GM23338 (cell line): ENCODE results near the gene TMA7. TPM values are rescaled to one million over a fixed set of nuclear protein-coding genes. Genes with fewer than 3 reads are reported as not detected.

Source experiments
- ATAC-seq: fragments of 200-7000 bp; cut with Tn5 transposase; 3 replicates; pipeline ENCODE4 v1.9.1; 2020
- DNase-seq: peaks from one replicate; pipeline ENCODE4 v3.0.0-alpha.2; 2015; ENCODE audit warnings: low spot score
- H2AFZ ChIP-seq: fragments of 200-600 bp; sonication (generic); 2 replicates; pipeline ENCODE4 v1.8.0; 2016; ENCODE audit warnings: antibody characterized with exemption, mild to moderate bottlenecking, moderate library complexity
- H3F3A ChIP-seq: fragments of 200-600 bp; sonication (generic); replicated peaks from 2 replicates; pipeline ENCODE4 v1.8.0; 2017; ENCODE audit warnings: antibody characterized with exemption, mixed run types, low read depth
- H3K27ac ChIP-seq: fragments of 200-600 bp; sonication (generic); 2 replicates; pipeline ENCODE4 v1.6.1; 2016; ENCODE audit warnings: low read depth
- H3K27me3 ChIP-seq: fragments of 200-600 bp; sonication (generic); 2 replicates; pipeline ENCODE4 v1.8.0; 2016; ENCODE audit warnings: mild to moderate bottlenecking, mixed run types, moderate library complexity; ENCODE audit not compliant: insufficient read depth
- H3K36me3 ChIP-seq: fragments of 200-600 bp; sonication (generic); 2 replicates; pipeline ENCODE4 v1.8.0; 2016; ENCODE audit warnings: mild to moderate bottlenecking; ENCODE audit not compliant: insufficient read depth
- H3K4me1 ChIP-seq: fragments of 200-600 bp; sonication (generic); 2 replicates; pipeline ENCODE4 v1.8.0; 2016; ENCODE audit warnings: mild to moderate bottlenecking, moderate library complexity; ENCODE audit not compliant: insufficient read depth
- H3K4me2 ChIP-seq: fragments of 200-600 bp; sonication (generic); 2 replicates; pipeline ENCODE4 v1.7.1; 2017; ENCODE audit warnings: mixed run types
- H3K4me3 ChIP-seq: fragments of 200-600 bp; sonication (generic); 2 replicates; pipeline ENCODE4 v1.6.1; 2016; ENCODE audit warnings: mixed run types
- H3K79me2 ChIP-seq: fragments of 200-600 bp; sonication (generic); replicated peaks from 2 replicates; pipeline ENCODE4 v1.8.0; 2017; ENCODE audit warnings: mild to moderate bottlenecking; ENCODE audit not compliant: insufficient read depth
- H3K9me2 ChIP-seq: fragments of 200-600 bp; sonication (generic); 2 replicates; pipeline ENCODE4 v1.8.0; 2017; ENCODE audit not compliant: insufficient read depth
- H4K20me1 ChIP-seq: fragments of 200-600 bp; sonication (generic); replicated peaks from 2 replicates; pipeline ENCODE4 v1.8.0; 2017; ENCODE audit warnings: mild to moderate bottlenecking; ENCODE audit not compliant: insufficient read depth
- H3K27ac Mint-ChIP-seq: 2 replicates; pipeline ENCODE4 v1.8.0; 2020; ENCODE audit warnings: inconsistent platforms, mild to moderate bottlenecking, moderate library complexity, mixed read lengths
- H3K27me3 Mint-ChIP-seq: 3 replicates; pipeline ENCODE4 v1.8.0; 2022; ENCODE audit warnings: low read depth, mild to moderate bottlenecking, moderate library complexity, mixed read lengths, inconsistent platforms; ENCODE audit not compliant: insufficient read depth, poor library complexity
- H3K36me3 Mint-ChIP-seq: 3 replicates; pipeline ENCODE4 v1.8.0; 2021; ENCODE audit warnings: low read depth, mild to moderate bottlenecking, inconsistent platforms, moderate library complexity, mixed read lengths
- H3K4me1 Mint-ChIP-seq: 3 replicates; pipeline ENCODE4 v1.8.0; 2020; ENCODE audit warnings: mild to moderate bottlenecking, inconsistent platforms, mixed read lengths
- H3K4me3 Mint-ChIP-seq: 3 replicates; pipeline ENCODE4 v1.8.0; 2021; ENCODE audit warnings: moderate library complexity, mild to moderate bottlenecking, inconsistent platforms, mixed read lengths
- H3K9me3 Mint-ChIP-seq: 3 replicates; pipeline ENCODE4 v1.8.0; 2020; ENCODE audit warnings: moderate library complexity, mild to moderate bottlenecking, inconsistent platforms, mixed read lengths
- CREB1 ChIP-seq: fragments of 250-450 bp; sonication (Bioruptor Pico); IDR thresholded peaks from 2 replicates; pipeline ENCODE4 v1.5.0; 2020; ENCODE audit warnings: low read depth, mild to moderate bottlenecking, moderate library complexity
- CTCF ChIP-seq, 2 experiments: fragments of 200-600 bp in 1 of 2; sonication (generic) in 1 of 2; conservative IDR thresholded peaks; 2 replicates each; pipeline versions ENCODE4 v1.5.1 to v1.6.1; 2016 to 2017; ENCODE audit warnings: antibody characterized with exemption in 2 of 2, low read depth in 2 of 2, mild to moderate bottlenecking in 2 of 2, moderate library complexity in 1 of 2
- ETS1 ChIP-seq: IDR thresholded peaks from 2 replicates; pipeline ENCODE4 v1.6.1; 2016; ENCODE audit warnings: antibody characterized with exemption
- EZH2 ChIP-seq: fragments of 200-600 bp; sonication (generic); IDR thresholded peaks from one replicate; pipeline ENCODE4 v1.8.0; 2017; ENCODE audit warnings: antibody characterized with exemption, mild to moderate bottlenecking, low read depth; ENCODE audit not compliant: unreplicated experiment
- EZH2phosphoT487 ChIP-seq: fragments of 200-600 bp; sonication (generic); IDR thresholded peaks from one replicate; pipeline ENCODE4 v1.8.1; 2018; ENCODE audit warnings: antibody characterized with exemption; ENCODE audit not compliant: unreplicated experiment
- JUNB ChIP-seq: IDR thresholded peaks from one replicate; pipeline ENCODE4 v1.6.1; 2016; ENCODE audit warnings: antibody characterized with exemption; ENCODE audit not compliant: unreplicated experiment
- NANOG ChIP-seq: IDR thresholded peaks from 2 replicates; pipeline ENCODE4 v1.6.1; 2016; ENCODE audit warnings: antibody characterized with exemption, borderline replicate concordance
- POLR2AphosphoS5 ChIP-seq: IDR thresholded peaks from 2 replicates; pipeline ENCODE4 v1.6.1; 2016; ENCODE audit warnings: antibody characterized with exemption, low read depth
- STAT1 ChIP-seq: IDR thresholded peaks from one replicate; pipeline ENCODE4 v1.6.1; 2016; ENCODE audit warnings: antibody characterized with exemption; ENCODE audit not compliant: unreplicated experiment
- ZNF114 ChIP-seq: fragments of 250-450 bp; sonication (Bioruptor Pico); IDR thresholded peaks from 2 replicates; pipeline ENCODE4 v1.5.0; 2020; ENCODE audit warnings: mild to moderate bottlenecking, moderate library complexity
- ZNF331 ChIP-seq: fragments of 250-450 bp; sonication (Bioruptor Pico); IDR thresholded peaks from 2 replicates; pipeline ENCODE4 v1.5.0; 2020; ENCODE audit warnings: low read depth, mild to moderate bottlenecking, moderate library complexity
- polyA plus RNA-seq: library from polyadenylated mRNA; unstranded; fragments of >200 nt; fragmentation: Nextera tagmentation; extraction: Ambion mirVana; gene quantifications from 2 replicates; pipeline ENCODE4 v1.2.1, GENCODE V29; 2016
- total RNA-seq: library from RNA; depleted of rRNA; stranded (reverse); fragments of >200 nt; shearing (Covaris generic); gene quantifications from 2 replicates; pipeline ENCODE4 v1.2.3, GENCODE V29; 2014
- TF ChIP-seq, protein P1 (sequence below): IDR thresholded peaks from one replicate; pipeline ENCODE4 v1.6.1; 2018; ENCODE audit warnings: antibody characterized with exemption; ENCODE audit not compliant: unreplicated experiment
- TF ChIP-seq, protein P2 (sequence below): fragments of 250-450 bp; sonication (Bioruptor Pico); IDR thresholded peaks from 2 replicates; pipeline ENCODE4 v1.5.0; 2020; ENCODE audit warnings: mild to moderate bottlenecking, moderate library complexity

The TMA7 gene
- total and polyA plus RNA-seq, 2 experiments from 2014 or later: 419 to 2,089 TPM

- no peak overlapping the region for H3K4me2 ChIP-seq
- peaks cover 13% of the 10 kb centered on the region for H3K36me3 ChIP-seq
- TF ChIP-seq ZNF114 (CRISPR knock-in tag): no peak
- no peak for TF ChIP-seq CTCF (conservative IDR thresholded peaks at IDR 0.05; ENCODE audit: low read depth in 2 of 2)
- TF ChIP-seq EZH2: no peak
- no peak for TF ChIP-seq JUNB
- TF ChIP-seq EZH2phosphoT487: no peak
- no peak for TF ChIP-seq CREB1 (CRISPR knock-in tag)
- TF ChIP-seq, protein P1, sequence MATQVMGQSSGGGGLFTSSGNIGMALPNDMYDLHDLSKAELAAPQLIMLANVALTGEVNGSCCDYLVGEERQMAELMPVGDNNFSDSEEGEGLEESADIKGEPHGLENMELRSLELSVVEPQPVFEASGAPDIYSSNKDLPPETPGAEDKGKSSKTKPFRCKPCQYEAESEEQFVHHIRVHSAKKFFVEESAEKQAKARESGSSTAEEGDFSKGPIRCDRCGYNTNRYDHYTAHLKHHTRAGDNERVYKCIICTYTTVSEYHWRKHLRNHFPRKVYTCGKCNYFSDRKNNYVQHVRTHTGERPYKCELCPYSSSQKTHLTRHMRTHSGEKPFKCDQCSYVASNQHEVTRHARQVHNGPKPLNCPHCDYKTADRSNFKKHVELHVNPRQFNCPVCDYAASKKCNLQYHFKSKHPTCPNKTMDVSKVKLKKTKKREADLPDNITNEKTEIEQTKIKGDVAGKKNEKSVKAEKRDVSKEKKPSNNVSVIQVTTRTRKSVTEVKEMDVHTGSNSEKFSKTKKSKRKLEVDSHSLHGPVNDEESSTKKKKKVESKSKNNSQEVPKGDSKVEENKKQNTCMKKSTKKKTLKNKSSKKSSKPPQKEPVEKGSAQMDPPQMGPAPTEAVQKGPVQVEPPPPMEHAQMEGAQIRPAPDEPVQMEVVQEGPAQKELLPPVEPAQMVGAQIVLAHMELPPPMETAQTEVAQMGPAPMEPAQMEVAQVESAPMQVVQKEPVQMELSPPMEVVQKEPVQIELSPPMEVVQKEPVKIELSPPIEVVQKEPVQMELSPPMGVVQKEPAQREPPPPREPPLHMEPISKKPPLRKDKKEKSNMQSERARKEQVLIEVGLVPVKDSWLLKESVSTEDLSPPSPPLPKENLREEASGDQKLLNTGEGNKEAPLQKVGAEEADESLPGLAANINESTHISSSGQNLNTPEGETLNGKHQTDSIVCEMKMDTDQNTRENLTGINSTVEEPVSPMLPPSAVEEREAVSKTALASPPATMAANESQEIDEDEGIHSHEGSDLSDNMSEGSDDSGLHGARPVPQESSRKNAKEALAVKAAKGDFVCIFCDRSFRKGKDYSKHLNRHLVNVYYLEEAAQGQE: no peak
- TF ChIP-seq ETS1: no peak
- no peak for TF ChIP-seq NANOG
- TF ChIP-seq ZNF331 (CRISPR knock-in tag): no peak
- no peak for TF ChIP-seq STAT1
- TF ChIP-seq, protein P2, sequence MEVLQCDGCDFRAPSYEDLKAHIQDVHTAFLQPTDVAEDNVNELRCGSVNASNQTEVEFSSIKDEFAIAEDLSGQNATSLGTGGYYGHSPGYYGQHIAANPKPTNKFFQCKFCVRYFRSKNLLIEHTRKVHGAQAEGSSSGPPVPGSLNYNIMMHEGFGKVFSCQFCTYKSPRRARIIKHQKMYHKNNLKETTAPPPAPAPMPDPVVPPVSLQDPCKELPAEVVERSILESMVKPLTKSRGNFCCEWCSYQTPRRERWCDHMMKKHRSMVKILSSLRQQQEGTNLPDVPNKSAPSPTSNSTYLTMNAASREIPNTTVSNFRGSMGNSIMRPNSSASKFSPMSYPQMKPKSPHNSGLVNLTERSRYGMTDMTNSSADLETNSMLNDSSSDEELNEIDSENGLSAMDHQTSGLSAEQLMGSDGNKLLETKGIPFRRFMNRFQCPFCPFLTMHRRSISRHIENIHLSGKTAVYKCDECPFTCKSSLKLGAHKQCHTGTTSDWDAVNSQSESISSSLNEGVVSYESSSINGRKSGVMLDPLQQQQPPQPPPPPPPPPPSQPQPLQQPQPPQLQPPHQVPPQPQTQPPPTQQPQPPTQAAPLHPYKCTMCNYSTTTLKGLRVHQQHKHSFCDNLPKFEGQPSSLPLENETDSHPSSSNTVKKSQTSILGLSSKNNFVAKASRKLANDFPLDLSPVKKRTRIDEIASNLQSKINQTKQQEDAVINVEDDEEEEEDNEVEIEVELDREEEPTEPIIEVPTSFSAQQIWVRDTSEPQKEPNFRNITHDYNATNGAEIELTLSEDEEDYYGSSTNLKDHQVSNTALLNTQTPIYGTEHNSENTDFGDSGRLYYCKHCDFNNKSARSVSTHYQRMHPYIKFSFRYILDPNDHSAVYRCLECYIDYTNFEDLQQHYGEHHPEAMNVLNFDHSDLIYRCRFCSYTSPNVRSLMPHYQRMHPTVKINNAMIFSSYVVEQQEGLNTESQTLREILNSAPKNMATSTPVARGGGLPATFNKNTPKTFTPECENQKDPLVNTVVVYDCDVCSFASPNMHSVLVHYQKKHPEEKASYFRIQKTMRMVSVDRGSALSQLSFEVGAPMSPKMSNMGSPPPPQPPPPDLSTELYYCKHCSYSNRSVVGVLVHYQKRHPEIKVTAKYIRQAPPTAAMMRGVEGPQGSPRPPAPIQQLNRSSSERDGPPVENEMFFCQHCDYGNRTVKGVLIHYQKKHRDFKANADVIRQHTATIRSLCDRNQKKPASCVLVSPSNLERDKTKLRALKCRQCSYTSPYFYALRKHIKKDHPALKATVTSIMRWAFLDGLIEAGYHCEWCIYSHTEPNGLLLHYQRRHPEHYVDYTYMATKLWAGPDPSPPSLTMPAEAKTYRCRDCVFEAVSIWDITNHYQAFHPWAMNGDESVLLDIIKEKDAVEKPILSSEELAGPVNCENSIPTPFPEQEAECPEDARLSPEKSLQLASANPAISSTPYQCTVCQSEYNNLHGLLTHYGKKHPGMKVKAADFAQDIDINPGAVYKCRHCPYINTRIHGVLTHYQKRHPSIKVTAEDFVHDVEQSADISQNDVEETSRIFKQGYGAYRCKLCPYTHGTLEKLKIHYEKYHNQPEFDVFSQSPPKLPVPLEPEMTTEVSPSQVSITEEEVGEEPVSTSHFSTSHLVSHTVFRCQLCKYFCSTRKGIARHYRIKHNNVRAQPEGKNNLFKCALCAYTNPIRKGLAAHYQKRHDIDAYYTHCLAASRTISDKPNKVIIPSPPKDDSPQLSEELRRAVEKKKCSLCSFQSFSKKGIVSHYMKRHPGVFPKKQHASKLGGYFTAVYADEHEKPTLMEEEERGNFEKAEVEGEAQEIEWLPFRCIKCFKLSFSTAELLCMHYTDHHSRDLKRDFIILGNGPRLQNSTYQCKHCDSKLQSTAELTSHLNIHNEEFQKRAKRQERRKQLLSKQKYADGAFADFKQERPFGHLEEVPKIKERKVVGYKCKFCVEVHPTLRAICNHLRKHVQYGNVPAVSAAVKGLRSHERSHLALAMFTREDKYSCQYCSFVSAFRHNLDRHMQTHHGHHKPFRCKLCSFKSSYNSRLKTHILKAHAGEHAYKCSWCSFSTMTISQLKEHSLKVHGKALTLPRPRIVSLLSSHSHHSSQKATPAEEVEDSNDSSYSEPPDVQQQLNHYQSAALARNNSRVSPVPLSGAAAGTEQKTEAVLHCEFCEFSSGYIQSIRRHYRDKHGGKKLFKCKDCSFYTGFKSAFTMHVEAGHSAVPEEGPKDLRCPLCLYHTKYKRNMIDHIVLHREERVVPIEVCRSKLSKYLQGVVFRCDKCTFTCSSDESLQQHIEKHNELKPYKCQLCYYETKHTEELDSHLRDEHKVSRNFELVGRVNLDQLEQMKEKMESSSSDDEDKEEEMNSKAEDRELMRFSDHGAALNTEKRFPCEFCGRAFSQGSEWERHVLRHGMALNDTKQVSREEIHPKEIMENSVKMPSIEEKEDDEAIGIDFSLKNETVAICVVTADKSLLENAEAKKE (CRISPR knock-in tag): no peak
- no peak for TF ChIP-seq POLR2AphosphoS5
- no peaks in the 10 kb centered on the region for H3K9me2 ChIP-seq
- Mint-ChIP-seq H3K4me3 (no peak overlapping the region), H3K27ac (no peak overlapping the region), H3K9me3 (no peaks in the 10 kb centered on the region), H3K4me1 (peaks cover 7% of the 10 kb centered on the region), H3K36me3 (peaks cover 79% of the 10 kb centered on the region), H3K27me3 (peaks cover 10% of the 10 kb centered on the region)
- no peak for DNase-seq
- no peaks in the 10 kb centered on the region; the same call in 1 of the 2 replicates for H4K20me1 ChIP-seq
- no peaks in the 10 kb centered on the region for H3K27me3 ChIP-seq
- H3K79me2 ChIP-seq: no peaks in the 10 kb centered on the region
- H3K4me1 ChIP-seq: no peaks in the 10 kb centered on the region
- H2AFZ ChIP-seq: no peak overlapping the region
- no peak for ATAC-seq
- H3F3A ChIP-seq: no peaks in the 10 kb centered on the region; the same call in 1 of the 2 replicates
- H3K27ac ChIP-seq: no peak overlapping the region
- H3K4me3 ChIP-seq: no peak overlapping the region
Observed at GRCh38 chr3:48403533-48404439, 36.3 kb upstream of the TMA7 start.
